Spleen (tissue), 7 donors: ENCODE data around the gene ART3.

Source experiments
- POLR2A ChIP-seq, 3 donors: fragments of 450-650 bp; IDR thresholded peaks; one replicate each; pipeline ENCODE4 v1.5.1; 2017; ENCODE audit warnings: antibody characterized with exemption in 3 of 3, mild to moderate bottlenecking in 1 of 3
- TF ChIP-seq, protein P1 (sequence below), 11 experiments: fragments of 200-600 bp in 7 of 11; fragments of 450-650 bp in 4 of 11; sonication (generic) in 4 of 11; IDR thresholded peaks in 8 of 11; conservative IDR thresholded peaks in 3 of 11; 1 replicate in 7 of 11; 2 replicates in 4 of 11; pipeline versions ENCODE4 v1.4.0 to v1.8.0; 2016 to 2021; ENCODE audit warnings: antibody characterized with exemption in 11 of 11, inconsistent platforms in 4 of 11, mild to moderate bottlenecking in 1 of 11
- donor health status: DM: no; HTN: no; CAD: no; lungs with moderate emphysema.
- donor health status: DM: no; HTN: no; CAD: no.
- donor health status: DM: no; HTN: no; CAD: no.

DNA sequence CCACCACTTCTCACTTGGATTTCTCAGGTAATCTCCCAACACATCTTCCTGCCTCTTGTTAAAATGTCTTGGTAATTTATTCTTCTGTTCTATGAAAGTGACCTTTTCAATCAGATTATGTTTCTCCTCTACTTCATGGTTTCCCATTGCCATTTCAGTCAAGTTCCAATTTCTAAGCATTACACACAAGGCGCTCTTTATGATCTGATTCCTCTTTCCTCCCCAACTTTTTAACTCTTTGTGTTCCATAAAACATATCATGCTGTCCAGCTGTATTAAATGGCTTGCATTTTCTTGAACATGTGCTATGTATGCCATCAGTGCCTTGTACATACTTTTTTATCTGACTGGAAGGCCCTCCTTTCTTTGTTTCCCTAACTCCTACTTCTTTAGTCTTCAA lies 13.1 kb upstream of the ART3 start:
- no peak for TF ChIP-seq POLR2A (IDR thresholded peaks at IDR 0.05)
- TF ChIP-seq, protein P1, sequence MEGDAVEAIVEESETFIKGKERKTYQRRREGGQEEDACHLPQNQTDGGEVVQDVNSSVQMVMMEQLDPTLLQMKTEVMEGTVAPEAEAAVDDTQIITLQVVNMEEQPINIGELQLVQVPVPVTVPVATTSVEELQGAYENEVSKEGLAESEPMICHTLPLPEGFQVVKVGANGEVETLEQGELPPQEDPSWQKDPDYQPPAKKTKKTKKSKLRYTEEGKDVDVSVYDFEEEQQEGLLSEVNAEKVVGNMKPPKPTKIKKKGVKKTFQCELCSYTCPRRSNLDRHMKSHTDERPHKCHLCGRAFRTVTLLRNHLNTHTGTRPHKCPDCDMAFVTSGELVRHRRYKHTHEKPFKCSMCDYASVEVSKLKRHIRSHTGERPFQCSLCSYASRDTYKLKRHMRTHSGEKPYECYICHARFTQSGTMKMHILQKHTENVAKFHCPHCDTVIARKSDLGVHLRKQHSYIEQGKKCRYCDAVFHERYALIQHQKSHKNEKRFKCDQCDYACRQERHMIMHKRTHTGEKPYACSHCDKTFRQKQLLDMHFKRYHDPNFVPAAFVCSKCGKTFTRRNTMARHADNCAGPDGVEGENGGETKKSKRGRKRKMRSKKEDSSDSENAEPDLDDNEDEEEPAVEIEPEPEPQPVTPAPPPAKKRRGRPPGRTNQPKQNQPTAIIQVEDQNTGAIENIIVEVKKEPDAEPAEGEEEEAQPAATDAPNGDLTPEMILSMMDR (IDR thresholded peaks at IDR 0.05 in 8 of 11, conservative IDR thresholded peaks at IDR 0.05 in 3 of 11), result no peak
